ENCODE measurements around the gene MAB21L2.

The MAB21L2 gene

GRCh38 chr4:150619042-150619441 lies 37.1 kb downstream of the MAB21L2 start:
- TF ChIP-seq CTCF (IDR thresholded peaks at IDR 0.05; ENCODE audit: insufficient read depth, low read length, missing control alignments), result no peak
- CTCF ChIA-PET, result no interaction called here
- POLR2A ChIA-PET, result no interaction called here
- DNase-seq (ENCODE audit: low read depth, low spot score), result no peak
- no peak overlapping the region for H3K4me3 ChIP-seq (ENCODE audit: low read depth, low read length)

- H3K4me3 ChIP-seq (ENCODE audit: low read depth, low read length), result no peak overlapping the region
- no peak for DNase-seq (ENCODE audit: low read depth, low spot score)
- POLR2A ChIA-PET, result no interaction called here
- CTCF ChIA-PET, result no interaction called here
- TF ChIP-seq CTCF (IDR thresholded peaks at IDR 0.05; ENCODE audit: insufficient read depth, low read length, missing control alignments), result no peak
Measured at GRCh38 chr4:150624055-150624454, 42.1 kb downstream of the MAB21L2 start.

GRCh38 chr4:150625033-150625432 lies 43.1 kb downstream of the MAB21L2 start:
- DNase-seq (ENCODE audit: low read depth, low spot score), result no peak
- no peak overlapping the region for H3K4me3 ChIP-seq (ENCODE audit: low read depth, low read length)
- CTCF ChIA-PET, result no interaction called here
- TF ChIP-seq CTCF (IDR thresholded peaks at IDR 0.05; ENCODE audit: insufficient read depth, low read length, missing control alignments), result no peak
- POLR2A ChIA-PET, result no interaction called here

- ChIA-PET POLR2A (no interaction called here), CTCF (no interaction called here)
Measured at GRCh38 chr4:150628073-150628472, 46.1 kb downstream of the MAB21L2 start.

GRCh38 chr4:150632639-150633038 lies 50.7 kb downstream of the MAB21L2 start:
- CTCF ChIA-PET, result no interaction called here
- no peak overlapping the region for H3K4me3 ChIP-seq (ENCODE audit: low read depth, low read length)
- DNase-seq (ENCODE audit: low read depth, low spot score), result no peak
- TF ChIP-seq CTCF (IDR thresholded peaks at IDR 0.05; ENCODE audit: insufficient read depth, low read length, missing control alignments), result no peak
- POLR2A ChIA-PET, result no interaction called here

More at GRCh38 chr4:150628073-150628472, 46.1 kb downstream of the MAB21L2 start:
- DNase-seq (ENCODE audit: low read depth, low spot score), result no peak
- H3K4me3 ChIP-seq (ENCODE audit: low read depth, low read length), result no peak overlapping the region
- no peak for TF ChIP-seq CTCF (IDR thresholded peaks at IDR 0.05; ENCODE audit: insufficient read depth, low read length, missing control alignments)

Data from AG04449 (cell line).